Measurements from ENCODE around the gene CDC34.

Gene CDC34

GRCh38 chr19:531753-532560 lies at the start of gene CDC34:
CDC34 (plus strand) TSS chr19:531760; CDS start chr19:531932, 172 bp downstream.
- DNase-seq (ENCODE audit: low spot score) = no peak

DNA sequence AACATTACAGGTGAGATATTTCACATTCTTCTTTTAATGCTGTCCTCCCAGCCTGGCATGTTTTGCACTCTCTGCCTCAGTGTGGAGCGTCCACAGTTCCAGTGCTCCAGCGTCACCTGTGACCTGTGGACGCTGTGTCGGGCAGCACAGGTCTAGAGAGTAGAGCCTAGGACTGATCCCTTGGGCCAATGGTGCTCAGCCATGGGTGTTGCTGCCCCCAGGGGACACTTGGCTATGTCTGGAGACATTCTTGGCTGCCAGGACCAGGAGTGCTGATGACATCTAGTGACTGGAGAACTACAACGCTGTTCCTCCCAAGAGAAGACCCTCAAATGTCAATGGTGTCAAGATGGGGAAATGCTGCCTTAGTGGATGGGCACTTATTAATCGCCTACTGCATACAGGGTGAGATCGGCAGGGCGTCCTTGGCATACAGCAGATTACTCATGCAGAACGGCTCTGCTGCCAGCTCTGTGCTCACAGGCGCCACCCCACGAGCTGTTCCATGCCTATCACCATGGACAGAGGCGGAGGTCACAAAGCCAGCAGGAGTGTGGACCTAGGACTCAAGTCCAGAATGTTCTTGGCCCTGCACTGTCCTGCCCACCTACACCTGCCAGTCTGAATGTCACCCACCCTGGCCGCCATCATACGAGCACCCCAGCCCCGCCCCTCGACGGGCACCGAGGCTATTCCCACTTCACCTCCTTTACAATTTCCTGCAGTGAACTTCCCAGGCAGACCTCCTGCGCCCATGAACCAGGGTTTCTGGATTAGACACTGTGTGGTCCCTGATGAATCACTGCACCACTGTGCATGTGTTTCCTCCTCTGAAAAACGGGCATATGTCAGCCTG lies 49.1 kb upstream of the CDC34 start:
- DNase-seq (ENCODE audit: low spot score) = no peak

GRCh38 chr19:483332-484072 lies 48.1 kb upstream of the CDC34 start:
- no peak for DNase-seq (ENCODE audit: low spot score)

DNA sequence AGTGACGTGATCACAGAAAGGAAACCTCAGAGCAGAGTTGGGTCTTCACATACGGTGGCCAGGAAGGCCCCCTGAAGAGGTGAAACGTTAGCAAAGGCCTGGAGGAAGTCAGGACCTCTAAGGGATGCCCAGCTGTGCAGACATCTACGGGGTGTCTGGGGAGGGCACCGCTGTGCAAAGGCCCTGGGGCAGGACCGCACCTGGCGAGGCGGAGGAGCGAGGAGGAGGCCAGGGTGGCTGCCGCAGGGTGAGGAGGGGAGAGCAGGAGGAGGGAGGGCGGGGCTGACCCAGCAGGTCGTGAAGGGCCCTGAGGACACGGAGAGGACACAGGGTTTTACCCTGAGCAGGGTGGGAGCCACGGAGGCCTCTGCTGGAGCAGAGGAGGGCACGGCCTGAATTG lies 47.1 kb upstream of the CDC34 start:
- DNase-seq (ENCODE audit: low spot score) = no peak

DNA sequence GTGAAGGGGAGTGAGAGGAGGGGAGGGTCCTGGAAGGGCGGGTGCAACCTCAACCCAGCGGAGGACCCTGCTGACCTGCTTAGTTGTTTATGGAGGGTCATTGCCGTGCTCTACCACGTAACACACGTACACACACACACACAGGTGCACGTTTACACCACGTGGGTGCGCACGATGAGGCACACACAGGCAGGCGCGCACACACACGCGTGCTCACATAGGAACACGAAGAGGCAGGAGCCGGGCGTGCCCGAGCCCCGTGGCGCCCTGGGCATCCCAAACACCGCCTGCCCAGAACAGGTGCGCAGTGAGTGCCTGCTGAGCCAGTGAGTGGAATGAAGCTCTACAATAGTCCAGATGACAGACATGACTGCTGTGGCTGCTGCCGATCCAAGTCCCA lies 46.5 kb upstream of the CDC34 start:
- DNase-seq (ENCODE audit: low spot score) = no peak

DNA sequence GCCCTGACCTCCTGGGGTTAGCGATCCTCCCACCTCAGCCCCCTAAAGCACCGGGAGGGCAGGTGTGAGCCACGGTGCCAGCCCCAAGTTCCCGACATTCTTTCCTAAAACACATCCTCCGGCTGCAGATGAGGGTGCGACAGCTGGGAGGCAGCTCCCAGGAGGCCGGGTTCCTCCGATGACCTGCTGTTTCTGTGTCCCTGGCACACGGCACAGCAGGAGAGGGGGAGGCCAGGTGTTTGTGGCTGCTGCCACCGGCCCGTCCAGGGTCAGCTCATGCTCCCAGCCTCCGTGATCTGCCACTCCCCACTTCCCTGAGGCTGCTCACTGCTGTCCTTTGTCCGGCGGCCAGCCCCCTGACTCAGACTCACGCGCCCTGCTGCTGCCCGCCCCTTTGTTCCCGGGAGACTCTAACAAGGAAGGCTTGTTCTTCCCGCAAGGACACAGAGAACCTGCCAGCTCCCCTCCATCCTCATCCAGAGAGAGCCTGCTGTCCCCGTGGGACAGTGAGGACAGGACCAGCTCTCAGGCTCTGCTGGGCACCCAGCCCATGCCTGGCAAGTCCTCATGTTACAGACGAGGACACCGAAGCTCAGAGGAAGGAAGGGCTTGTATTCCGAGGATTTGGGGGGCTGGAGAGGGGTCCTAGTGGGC lies 45.9 kb upstream of the CDC34 start:
- peak; percentile 96 for DNase-seq (ENCODE audit: low spot score)

DNA sequence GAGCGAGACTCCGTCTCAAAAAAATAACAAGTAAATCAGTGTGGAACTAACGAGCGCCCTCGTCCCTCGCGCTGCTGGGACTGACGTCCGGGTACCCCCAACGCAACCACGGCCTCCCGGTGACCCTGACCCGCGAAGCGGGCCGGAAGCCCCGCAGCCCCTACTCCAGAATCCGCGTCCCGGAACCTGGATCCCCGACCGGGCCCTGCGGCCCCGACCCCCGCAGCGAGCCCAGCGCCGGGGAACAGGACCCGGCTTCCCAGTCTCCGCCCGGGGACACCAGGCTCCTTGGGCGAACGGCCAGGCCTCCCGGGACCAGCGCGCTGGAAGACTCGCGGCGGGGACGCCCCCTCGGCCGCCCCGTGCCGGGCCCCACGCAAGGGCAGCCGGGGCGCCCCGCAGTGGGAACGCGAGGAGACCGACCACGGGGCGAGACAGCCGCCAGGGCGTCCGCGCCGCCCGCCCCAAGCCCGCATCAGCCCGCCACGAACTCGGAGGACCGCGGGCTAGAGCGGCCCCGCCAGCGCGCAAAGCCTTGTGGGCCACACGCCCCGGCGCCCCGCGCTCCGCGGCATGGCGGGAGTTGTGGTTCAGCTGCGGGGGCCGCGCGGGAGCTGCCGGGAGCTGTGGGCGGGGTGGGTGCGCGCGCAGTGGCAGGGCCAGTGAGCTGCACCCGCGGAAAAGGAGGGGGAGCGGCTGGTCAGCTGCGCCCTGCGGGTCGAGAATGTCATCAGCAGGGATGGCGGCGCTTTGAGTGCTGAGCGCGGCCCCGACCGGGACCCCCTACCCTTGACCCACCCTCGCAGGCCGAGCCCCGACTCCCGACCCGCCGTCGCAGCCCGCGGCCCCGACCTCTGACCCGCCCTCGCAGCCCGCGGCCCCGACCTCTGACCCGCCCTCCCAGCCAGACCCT lies 42.8 kb upstream of the CDC34 start:
- peak; percentile 93 for DNase-seq (ENCODE audit: low spot score)

DNA sequence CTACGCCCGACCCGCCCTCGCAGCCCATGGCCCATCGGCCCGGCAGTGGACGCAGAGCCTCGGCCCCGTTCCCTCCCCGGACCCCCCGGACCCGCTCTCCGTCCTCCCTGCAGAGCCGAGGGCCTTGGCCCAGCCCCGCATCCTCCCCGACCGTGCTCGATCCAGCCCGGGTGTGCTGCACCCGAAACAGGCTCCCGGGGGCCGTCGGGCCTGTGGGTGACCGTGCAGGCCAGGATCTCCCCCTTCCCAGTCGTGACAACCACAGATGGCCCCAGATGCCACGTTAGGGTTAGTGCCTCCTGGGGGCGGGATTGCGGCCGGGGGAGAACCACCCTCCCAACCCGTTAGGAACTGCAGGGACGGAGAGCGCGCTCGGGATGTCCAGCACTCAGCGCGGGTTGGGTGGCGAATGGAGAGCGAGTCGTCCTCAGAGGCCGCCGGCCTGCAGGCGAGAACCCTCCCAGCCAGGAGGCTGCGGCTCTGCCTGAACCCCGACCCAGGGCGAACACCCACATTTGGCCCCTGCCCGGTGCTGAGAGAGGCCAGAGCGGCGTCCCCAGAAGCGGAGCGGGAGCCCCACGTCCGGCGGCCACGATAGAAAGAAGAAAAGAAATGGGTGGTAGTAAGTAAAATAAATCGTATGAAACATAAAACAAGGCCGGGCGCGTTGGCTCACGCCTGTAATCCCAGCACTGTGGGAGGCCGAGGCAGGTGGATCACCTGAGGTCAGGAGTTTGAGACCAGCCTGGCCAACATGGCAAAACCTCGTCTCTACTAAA lies 42.0 kb upstream of the CDC34 start:
- peak; percentile 50 for DNase-seq (ENCODE audit: low spot score)

GRCh38 chr19:491146-491741 lies 40.3 kb upstream of the CDC34 start:
- no peak for DNase-seq (ENCODE audit: low spot score)

- DNase-seq (ENCODE audit: low spot score) = no peak
These were observed 39.4 kb upstream of the CDC34 start for GRCh38 chr19:492091-492531.

GRCh38 chr19:493391-494170 lies 38.0 kb upstream of the CDC34 start:
- DNase-seq (ENCODE audit: low spot score) = no peak

- DNase-seq (ENCODE audit: low spot score) = no peak
These were observed 37.1 kb upstream of the CDC34 start for GRCh38 chr19:494171-495080.

GRCh38 chr19:495081-495401 lies 36.5 kb upstream of the CDC34 start:
- no peak for DNase-seq (ENCODE audit: low spot score)

GRCh38 chr19:495402-496111 lies 36.0 kb upstream of the CDC34 start:
- no peak for DNase-seq (ENCODE audit: low spot score)

- no peak for DNase-seq (ENCODE audit: low spot score)
These were observed 35.4 kb upstream of the CDC34 start, which contains the start of gene MADCAM1 for GRCh38 chr19:496112-496665. MADCAM1 (plus strand) TSS chr19:496486; CDS start chr19:496500, 14 bp downstream.

GRCh38 chr19:496986-497385 lies 34.6 kb upstream of the CDC34 start:
- DNase-seq (ENCODE audit: low spot score) = no peak

GRCh38 chr19:497491-497868 lies 34.1 kb upstream of the CDC34 start:
- no peak for DNase-seq (ENCODE audit: low spot score)

Measured in globus pallidus (tissue), 1 donor.